ENCODE measurements around the gene MORN1. TPM values are rescaled to one million over a fixed set of nuclear protein-coding genes. Genes with fewer than 3 reads are reported as not detected.

The MORN1 gene
- total RNA-seq, 1 donor, result 13.4 TPM

DNA sequence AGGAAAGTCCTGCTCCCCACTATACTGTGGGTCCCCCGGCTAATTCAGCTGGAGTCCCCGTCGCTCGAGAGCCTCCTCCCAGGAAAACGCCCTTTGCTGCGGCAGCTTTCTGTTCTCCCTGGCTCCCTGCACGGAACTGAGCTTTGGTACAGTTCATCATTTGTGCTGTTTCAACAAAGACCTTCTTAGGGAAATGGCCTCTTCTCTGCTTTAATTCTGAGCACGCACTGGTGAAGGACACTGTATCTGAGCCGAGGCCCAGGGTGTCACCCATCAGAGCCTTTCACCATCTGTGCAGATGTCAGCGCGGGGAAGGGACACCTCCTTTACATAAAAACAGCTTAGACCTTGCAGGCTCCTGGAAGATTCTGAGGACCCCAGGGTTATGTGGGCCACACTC lies 34.5 kb upstream of the MORN1 start:
- no peak overlapping the region for H2AFZ ChIP-seq (ENCODE audit: low read length)
- H3K9me3 ChIP-seq (ENCODE audit: low read depth, low read length), result no peaks in the 10 kb centered on the region
- no peaks in the 10 kb centered on the region for H4K20me1 ChIP-seq (ENCODE audit: insufficient read depth, low read length)
- H3K36me3 ChIP-seq (ENCODE audit: insufficient read depth, low read length), result no peaks in the 10 kb centered on the region
- H3K79me2 ChIP-seq (ENCODE audit: insufficient read depth, low read length), result no peaks in the 10 kb centered on the region
- no peaks in the 10 kb centered on the region for H3K4me1 ChIP-seq (ENCODE audit: insufficient read depth, low read length)
- no peak overlapping the region for H3K4me2 ChIP-seq (ENCODE audit: insufficient read depth, low read length)
- TF ChIP-seq, protein P1, sequence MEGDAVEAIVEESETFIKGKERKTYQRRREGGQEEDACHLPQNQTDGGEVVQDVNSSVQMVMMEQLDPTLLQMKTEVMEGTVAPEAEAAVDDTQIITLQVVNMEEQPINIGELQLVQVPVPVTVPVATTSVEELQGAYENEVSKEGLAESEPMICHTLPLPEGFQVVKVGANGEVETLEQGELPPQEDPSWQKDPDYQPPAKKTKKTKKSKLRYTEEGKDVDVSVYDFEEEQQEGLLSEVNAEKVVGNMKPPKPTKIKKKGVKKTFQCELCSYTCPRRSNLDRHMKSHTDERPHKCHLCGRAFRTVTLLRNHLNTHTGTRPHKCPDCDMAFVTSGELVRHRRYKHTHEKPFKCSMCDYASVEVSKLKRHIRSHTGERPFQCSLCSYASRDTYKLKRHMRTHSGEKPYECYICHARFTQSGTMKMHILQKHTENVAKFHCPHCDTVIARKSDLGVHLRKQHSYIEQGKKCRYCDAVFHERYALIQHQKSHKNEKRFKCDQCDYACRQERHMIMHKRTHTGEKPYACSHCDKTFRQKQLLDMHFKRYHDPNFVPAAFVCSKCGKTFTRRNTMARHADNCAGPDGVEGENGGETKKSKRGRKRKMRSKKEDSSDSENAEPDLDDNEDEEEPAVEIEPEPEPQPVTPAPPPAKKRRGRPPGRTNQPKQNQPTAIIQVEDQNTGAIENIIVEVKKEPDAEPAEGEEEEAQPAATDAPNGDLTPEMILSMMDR (IDR thresholded peaks at IDR 0.05; ENCODE audit: extremely low read depth, low read depth, low read length), result no peak
- no peak overlapping the region for H3K27ac ChIP-seq (ENCODE audit: low read depth, low read length)
- H3K27me3 ChIP-seq (ENCODE audit: insufficient read depth, low read length), result peaks cover 4% of the 10 kb centered on the region
- no peak overlapping the region for H3K4me3 ChIP-seq (ENCODE audit: insufficient read depth, low read length)
- DNase-seq (ENCODE audit: insufficient read length, low spot score, missing footprints), result no peak

DNA sequence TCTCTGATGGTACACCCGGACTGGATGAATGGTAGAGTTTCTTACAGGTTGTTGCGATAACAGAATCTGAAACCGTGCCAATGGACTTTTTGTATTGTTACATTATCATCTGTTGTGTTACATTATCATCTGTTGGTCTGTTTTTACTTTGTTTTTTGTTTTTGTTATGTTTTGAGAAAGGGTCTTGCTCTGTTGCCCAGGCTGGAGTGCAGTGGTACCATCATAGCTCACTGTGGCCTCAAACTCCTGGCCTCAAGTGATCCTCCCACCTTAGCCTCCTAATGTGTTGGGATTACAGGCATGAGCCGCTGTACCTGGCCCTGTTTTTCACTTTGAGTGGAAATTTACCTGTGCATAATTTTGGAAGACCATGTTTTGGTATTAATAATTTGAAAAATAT lies 31.2 kb upstream of the MORN1 start:
- H4K20me1 ChIP-seq (ENCODE audit: insufficient read depth, low read length), result no peaks in the 10 kb centered on the region
- H3K4me2 ChIP-seq (ENCODE audit: insufficient read depth, low read length), result no peak overlapping the region
- no peaks in the 10 kb centered on the region for H3K36me3 ChIP-seq (ENCODE audit: insufficient read depth, low read length)
- TF ChIP-seq, protein P1 (IDR thresholded peaks at IDR 0.05; ENCODE audit: extremely low read depth, low read depth, low read length), result no peak
- no peak overlapping the region for H2AFZ ChIP-seq (ENCODE audit: low read length)
- H3K4me3 ChIP-seq (ENCODE audit: insufficient read depth, low read length), result no peak overlapping the region
- H3K79me2 ChIP-seq (ENCODE audit: insufficient read depth, low read length), result no peaks in the 10 kb centered on the region
- H3K4me1 ChIP-seq (ENCODE audit: insufficient read depth, low read length), result no peaks in the 10 kb centered on the region
- H3K27me3 ChIP-seq (ENCODE audit: insufficient read depth, low read length), result peaks cover 17% of the 10 kb centered on the region
- H3K27ac ChIP-seq (ENCODE audit: low read depth, low read length), result no peak overlapping the region
- no peaks in the 10 kb centered on the region for H3K9me3 ChIP-seq (ENCODE audit: low read depth, low read length)
- DNase-seq (ENCODE audit: insufficient read length, low spot score, missing footprints), result no peak

DNA sequence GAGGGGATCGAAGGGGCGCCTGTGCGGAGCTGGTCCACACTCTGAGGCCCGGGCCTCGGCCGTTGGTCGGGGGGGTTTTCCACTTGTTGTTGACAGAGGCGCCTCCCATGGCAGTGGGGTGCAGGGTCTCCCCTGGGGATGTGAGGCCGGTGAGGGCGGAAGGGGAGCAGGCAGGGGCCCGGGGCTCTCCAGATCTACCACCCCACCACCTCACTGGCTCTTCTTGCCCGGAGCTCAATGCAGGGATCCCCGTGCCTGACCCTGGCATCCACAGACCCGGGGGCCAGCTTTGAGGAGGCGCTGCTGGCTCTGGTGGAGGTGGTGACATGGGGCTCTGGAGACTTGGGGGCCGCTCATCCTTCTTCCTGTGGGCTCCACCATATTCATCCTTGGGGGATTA lies 28.1 kb upstream of the MORN1 start:
- Histone ChIP-seq H4K20me1 (ENCODE audit: insufficient read depth, low read length) (no peaks in the 10 kb centered on the region), H3K4me3 (ENCODE audit: insufficient read depth, low read length) (no peak overlapping the region), H3K9me3 (ENCODE audit: low read depth, low read length) (no peaks in the 10 kb centered on the region), H3K79me2 (ENCODE audit: insufficient read depth, low read length) (no peaks in the 10 kb centered on the region), H3K4me2 (ENCODE audit: insufficient read depth, low read length) (no peak overlapping the region), H2AFZ (ENCODE audit: low read length) (no peak overlapping the region), H3K4me1 (ENCODE audit: insufficient read depth, low read length) (peaks cover 1% of the 10 kb centered on the region), H3K27ac (ENCODE audit: low read depth, low read length) (no peak overlapping the region), H3K27me3 (ENCODE audit: insufficient read depth, low read length) (peaks cover 19% of the 10 kb centered on the region), H3K36me3 (ENCODE audit: insufficient read depth, low read length) (no peaks in the 10 kb centered on the region)
- no peak for DNase-seq (ENCODE audit: insufficient read length, low spot score, missing footprints)
- TF ChIP-seq, protein P1 (IDR thresholded peaks at IDR 0.05; ENCODE audit: extremely low read depth, low read depth, low read length), result no peak

DNA sequence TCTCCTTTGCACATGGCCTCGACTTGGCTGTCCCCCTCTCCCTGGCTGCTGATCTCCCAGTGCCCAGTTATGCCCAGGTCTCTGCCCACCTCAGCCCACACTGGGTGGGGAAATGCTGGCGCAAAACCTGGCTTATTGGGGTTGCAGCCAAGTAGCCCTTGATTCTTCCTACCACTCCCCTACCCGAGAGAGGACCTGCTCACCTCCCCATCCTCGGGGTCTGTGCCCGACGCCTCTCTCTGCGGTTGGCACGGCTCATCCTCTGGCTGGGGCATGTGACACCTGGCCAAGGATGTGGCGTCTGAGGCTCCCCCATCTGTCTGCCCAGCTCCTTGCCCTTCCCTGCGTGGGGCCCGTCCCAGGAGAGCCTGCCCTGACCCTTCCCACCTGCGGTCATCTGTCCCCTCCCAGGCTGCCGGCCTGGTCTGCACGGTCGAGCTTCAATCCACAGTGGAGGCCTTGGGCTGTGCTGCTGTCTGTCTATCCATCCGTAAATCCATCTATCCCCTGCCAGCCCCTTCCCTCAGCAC lies 27.5 kb upstream of the MORN1 start:
- Histone ChIP-seq H3K36me3 (ENCODE audit: insufficient read depth, low read length) (no peaks in the 10 kb centered on the region), H3K4me2 (ENCODE audit: insufficient read depth, low read length) (no peak overlapping the region), H2AFZ (ENCODE audit: low read length) (no peak overlapping the region), H3K79me2 (ENCODE audit: insufficient read depth, low read length) (no peaks in the 10 kb centered on the region), H4K20me1 (ENCODE audit: insufficient read depth, low read length) (no peaks in the 10 kb centered on the region), H3K27me3 (ENCODE audit: insufficient read depth, low read length) (peaks cover 19% of the 10 kb centered on the region), H3K4me3 (ENCODE audit: insufficient read depth, low read length) (no peak overlapping the region), H3K4me1 (ENCODE audit: insufficient read depth, low read length) (peaks cover 6% of the 10 kb centered on the region), H3K9me3 (ENCODE audit: low read depth, low read length) (no peaks in the 10 kb centered on the region), H3K27ac (ENCODE audit: low read depth, low read length) (no peak overlapping the region)
- TF ChIP-seq, protein P1 (IDR thresholded peaks at IDR 0.05; ENCODE audit: extremely low read depth, low read depth, low read length), result no peak
- no peak for DNase-seq (ENCODE audit: insufficient read length, low spot score, missing footprints)
